22Rv1 (cell line): ENCODE measurements around the gene SLC7A9.

Experiments
- H3K27ac ChIP-seq: fragments of 450-650 bp; 2 replicates; pipeline ENCODE4 v1.5.1; 2017
- CTCF ChIP-seq: fragments of 450-650 bp; IDR thresholded peaks from 2 replicates; pipeline ENCODE4 v1.5.1; 2017; ENCODE audit warnings: mild to moderate bottlenecking
- ZFX ChIP-seq: fragments of 450-650 bp; IDR thresholded peaks from 2 replicates; pipeline ENCODE4 v1.6.1; 2017; ENCODE audit warnings: antibody characterized with exemption, borderline replicate concordance

Gene SLC7A9

GRCh38 chr19:32910094-32910493 lies 40.5 kb upstream of the SLC7A9 start:
- no peak for TF ChIP-seq ZFX
- TF ChIP-seq CTCF: no peak
- no peak overlapping the region for H3K27ac ChIP-seq

- H3K27ac ChIP-seq: no peak overlapping the region
- TF ChIP-seq CTCF (no peak), ZFX (no peak)
These were observed 39.7 kb upstream of the SLC7A9 start for GRCh38 chr19:32909257-32909656.

GRCh38 chr19:32908641-32909190 lies 39.1 kb upstream of the SLC7A9 start:
- H3K27ac ChIP-seq: no peak overlapping the region
- TF ChIP-seq ZFX: no peak
- TF ChIP-seq CTCF: no peak

- H3K27ac ChIP-seq: no peak overlapping the region
These were observed 32.9 kb upstream of the SLC7A9 start for GRCh38 chr19:32902448-32902847.

GRCh38 chr19:32901504-32902161 lies 32.1 kb upstream of the SLC7A9 start:
- TF ChIP-seq CTCF: no peak
- H3K27ac ChIP-seq: no peak overlapping the region

More at GRCh38 chr19:32902448-32902847, 32.9 kb upstream of the SLC7A9 start:
- TF ChIP-seq CTCF: no peak
- no peak for TF ChIP-seq ZFX

GRCh38 chr19:32896516-32897214 lies 27.1 kb upstream of the SLC7A9 start:
- no peak overlapping the region for H3K27ac ChIP-seq
- no peak for TF ChIP-seq ZFX
- TF ChIP-seq CTCF: no peak

GRCh38 chr19:32895384-32895783 lies 25.8 kb upstream of the SLC7A9 start:
- H3K27ac ChIP-seq: no peak overlapping the region
- TF ChIP-seq ZFX (no peak), CTCF (no peak)
